ENCODE results near the gene GBA2.

GRCh38 chr9:35760651-35761050 lies 11.6 kb upstream of the GBA2 start:
- TF ChIP-seq CTCF (IDR thresholded peaks at IDR 0.05) (no peak), EP300 (IDR thresholded peaks at IDR 0.05) (no peak)
